ENCODE measurements around the gene GRM5.
"Not testable (repeated sequence)": the region's sequence is repeated elsewhere in the genome, so short reads cannot be mapped to it uniquely, and the experiment has no call there.

Gene GRM5

DNA sequence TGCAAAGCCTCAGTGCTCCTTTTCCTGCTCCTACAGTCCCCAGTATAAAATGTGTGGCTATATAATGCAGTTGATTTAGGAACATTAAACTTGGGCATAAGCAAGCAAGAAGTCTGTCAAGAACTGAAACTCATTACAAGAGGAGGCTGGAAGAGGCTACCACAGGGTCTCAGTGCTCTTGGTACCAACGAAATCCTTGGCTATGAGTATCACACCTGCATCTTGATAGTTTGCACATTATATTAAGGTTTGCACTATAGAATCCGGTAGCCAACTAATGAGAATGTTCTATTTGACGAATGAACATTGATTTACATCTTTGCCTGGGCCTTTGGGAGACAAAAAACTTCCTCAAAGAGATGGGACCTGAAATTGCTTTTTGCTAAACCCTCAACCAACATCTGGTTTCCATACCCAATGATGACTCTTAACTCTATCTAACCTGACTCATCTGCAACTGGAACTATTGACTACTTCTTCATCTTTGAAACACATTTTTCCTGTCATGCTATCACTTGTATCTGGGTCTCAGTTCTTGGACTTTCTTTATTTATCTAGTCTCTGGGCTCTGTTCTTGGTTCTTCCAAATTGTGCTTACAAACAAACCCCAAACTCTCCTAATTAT, 521.0 kb downstream of the GRM5 start:
- no peak for DNase-seq (ENCODE audit: extremely low read depth in 1 of 2, low read depth in 1 of 2)

DNA sequence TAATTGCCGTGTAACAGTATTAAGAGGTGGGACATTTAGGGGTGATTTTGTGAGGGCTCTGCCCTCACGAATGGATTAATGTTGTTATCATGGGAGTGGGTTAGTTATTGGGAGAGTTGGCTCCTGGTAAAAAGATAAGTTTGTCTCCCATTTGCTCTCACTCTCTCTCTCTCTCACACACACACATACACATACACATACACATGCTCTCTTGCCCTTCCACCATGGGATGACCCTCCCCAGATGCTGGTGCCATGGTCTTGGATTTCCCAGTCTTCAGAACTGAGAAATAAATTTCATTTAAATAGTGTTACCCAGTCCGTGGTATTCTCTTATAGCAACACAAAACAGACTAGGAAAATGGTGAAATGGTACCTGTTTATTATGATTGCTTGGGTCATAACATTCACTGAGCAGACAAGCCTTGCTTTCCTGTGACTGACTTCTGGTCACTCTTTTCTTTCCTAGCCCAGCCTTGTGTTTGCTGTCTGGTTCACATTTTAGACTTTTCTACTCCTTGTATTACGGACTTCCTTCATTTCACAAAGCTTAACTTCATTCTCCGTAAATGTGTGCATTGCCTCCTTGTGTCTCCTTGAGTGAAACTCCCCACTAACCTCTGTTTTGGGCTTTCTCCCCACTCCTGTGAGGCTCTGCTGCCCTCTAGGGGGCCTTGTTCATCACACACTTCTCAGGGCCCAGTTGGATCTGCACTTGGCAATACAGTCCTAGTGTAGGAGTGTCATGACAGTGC, 521.7 kb downstream of the GRM5 start:
- peak; percentile 46 to 63 for DNase-seq (ENCODE audit: extremely low read depth in 1 of 2, low read depth in 1 of 2)

DNA sequence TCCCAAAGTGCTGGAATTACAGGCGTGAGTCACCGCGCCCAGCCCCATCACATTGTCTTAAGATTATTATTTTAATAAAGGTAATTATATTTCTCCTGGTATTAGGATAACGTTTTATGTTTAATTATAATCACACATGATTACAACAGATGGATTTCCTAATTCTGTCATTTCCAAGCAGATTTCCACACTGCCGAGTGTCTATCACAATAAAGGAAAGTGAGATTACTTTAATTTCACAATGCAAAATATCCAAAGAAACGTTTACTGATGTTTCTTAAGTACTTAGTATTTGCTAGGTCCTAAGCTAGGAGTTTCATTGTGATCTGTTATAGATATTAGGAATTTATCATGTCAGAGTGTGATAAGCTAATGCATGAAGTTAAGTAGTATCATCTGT, 524.8 kb downstream of the GRM5 start:
- no peak for DNase-seq (ENCODE audit: extremely low read depth in 1 of 2, low read depth in 1 of 2)

DNA sequence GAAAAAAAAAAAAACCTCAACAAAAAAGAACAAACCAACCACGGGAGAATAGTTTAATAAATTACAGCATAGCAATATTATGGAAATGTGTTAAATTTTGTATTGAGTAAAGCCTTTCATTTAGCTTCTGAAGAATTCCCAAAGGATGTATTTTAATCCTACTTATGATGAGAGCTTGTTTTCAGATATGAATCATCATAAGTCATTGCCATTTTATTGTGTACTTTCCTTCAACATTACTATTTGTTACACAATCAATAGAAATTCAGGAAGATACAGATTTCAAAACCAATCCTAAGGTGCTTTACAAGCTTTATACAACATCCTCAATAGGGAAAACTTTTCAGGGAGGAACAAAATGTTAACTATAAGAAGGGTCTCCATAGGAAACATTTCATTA, 527.7 kb downstream of the GRM5 start:
- no peak for DNase-seq (ENCODE audit: extremely low read depth in 1 of 2, low read depth in 1 of 2)

DNA sequence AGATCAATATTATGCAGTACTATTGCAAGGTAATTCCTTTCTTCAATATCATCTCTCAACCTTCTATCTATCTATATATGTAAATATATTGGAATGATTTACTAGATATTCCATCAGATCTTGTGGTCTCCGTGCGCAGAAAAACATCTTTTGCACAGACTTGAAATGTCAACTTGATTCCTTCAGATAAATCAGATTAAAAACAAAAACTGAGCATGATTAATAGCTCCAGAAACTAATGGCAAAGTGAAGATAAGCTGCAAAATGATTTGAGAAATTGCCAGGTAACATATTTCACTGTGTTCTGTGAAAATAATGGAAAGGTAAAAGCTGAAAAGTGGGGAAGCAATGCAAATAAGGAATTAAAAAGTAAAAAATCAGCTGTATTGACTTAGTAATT, 528.2 kb downstream of the GRM5 start:
- no peak for DNase-seq (ENCODE audit: extremely low read depth in 1 of 2, low read depth in 1 of 2)

DNA sequence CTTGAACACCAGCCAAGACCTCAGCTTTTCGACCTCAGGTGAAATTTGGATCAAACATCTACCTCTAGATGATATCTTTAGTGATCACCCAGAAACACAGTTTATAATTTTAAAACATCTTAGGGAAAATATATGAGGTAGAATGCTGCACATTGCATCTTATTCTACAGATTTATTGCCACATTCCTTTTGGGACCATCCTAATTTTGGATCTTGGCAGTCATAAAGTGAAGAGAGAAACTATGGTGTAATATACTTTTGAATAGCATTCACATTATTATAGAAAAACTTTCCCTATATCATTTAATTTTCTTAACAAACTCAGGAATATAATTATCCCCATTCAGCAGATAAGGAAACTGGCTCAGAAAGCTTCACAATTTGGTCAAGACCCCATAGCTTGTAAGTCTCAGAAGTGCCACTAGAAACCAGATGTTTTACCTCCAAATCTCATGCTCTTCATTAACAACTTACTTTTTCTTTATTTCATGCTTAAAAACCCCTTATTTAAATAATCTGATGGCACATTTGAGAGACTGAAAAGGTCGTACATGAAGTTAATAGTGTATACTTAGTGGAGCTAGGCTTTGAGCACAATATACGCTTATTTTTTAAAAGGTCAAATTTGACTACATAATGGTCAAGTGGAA, 529.0 kb downstream of the GRM5 start:
- DNase-seq (ENCODE audit: extremely low read depth in 1 of 2, low read depth in 1 of 2), result no peak

DNA sequence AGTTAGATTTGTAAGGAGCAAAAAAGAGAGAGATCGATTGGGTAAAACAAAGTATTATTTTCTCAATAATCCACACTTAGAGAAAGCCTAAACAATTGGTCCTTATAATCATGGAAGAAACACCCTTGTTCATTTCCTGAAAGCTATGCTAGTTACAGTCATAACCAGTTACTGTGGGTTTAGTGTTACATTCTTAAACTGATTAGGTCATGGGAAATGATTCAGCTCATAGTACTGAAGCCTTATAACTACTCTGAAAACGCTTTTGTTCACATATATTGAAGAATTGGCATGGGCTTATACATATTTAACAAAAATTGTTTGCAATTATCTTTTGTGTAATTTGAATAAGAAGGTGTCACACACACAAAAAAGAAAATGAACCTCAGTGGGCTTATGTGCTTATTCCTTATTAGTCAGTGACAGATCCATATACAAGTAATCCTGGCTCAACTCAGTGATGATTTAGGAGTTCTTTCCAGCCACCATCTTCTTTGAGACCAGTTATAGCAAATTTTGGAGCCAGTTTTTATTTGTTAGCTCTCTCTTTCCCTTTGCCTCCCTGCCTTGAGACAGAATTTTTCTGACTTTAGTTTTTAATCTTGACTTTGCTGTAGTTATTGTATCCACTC, 529.8 kb downstream of the GRM5 start:
- DNase-seq (ENCODE audit: extremely low read depth in 1 of 2, low read depth in 1 of 2), result no peak

DNA sequence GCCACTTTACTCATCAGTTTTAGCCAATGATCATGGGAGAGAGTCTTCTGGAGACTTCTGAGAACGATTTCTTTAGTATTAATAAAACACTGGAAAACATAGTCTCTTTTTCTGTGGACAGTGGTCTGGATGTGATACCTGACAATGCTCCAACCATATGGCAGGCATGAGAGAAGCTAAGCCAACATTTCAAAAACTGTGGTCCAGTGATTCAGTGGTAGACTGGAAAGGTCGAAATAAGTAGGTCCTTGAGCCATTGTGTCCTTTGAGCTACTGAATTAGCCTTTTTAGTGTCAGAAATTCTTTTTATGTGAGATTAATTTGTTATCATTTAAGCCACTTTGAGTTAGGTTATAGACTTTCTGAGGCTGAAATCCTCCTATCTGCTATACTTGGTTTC, 530.5 kb downstream of the GRM5 start:
- DNase-seq (ENCODE audit: extremely low read depth in 1 of 2, low read depth in 1 of 2), result no peak

DNA sequence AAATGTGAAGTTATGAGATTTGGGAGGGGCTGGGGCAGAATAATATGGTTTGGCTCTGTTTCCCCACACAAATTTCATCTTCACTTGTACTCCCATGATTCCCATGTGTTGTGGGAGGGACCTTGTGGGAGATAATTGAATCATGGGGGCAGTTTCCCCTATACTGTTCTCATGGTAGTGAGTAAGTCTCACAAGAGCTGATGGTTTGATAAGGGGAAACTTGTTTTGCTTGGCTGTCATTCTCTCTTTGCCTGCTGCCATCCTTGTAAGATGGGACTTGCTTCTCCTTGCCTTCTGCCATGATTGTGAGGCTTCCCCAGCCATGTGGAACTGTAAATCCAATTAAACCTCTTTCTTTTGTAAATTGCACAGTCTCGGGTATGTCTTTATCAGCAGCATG, 531.1 kb downstream of the GRM5 start:
- not testable (repeated sequence) for DNase-seq (ENCODE audit: extremely low read depth in 1 of 2, low read depth in 1 of 2)

DNA sequence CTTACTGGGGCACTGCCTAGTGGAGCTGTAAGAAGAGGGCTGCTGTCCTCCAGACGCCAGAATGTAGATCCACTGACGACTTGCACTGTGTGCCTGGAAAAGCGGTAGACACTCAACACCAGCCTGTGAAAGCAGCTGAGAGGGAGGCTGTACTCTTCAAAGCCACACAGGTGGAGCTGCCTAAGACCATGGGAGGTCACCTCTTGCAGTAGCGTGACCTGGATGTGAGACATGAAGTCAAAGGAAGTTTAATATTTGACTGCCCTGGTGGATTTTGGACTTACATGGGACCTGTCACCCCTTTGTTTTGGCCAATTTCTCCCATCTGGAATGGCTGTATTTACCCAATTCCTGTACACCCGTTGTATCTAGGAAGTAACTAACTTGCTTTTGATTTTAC, 531.6 kb downstream of the GRM5 start:
- DNase-seq (ENCODE audit: extremely low read depth in 1 of 2, low read depth in 1 of 2), result no peak

DNA sequence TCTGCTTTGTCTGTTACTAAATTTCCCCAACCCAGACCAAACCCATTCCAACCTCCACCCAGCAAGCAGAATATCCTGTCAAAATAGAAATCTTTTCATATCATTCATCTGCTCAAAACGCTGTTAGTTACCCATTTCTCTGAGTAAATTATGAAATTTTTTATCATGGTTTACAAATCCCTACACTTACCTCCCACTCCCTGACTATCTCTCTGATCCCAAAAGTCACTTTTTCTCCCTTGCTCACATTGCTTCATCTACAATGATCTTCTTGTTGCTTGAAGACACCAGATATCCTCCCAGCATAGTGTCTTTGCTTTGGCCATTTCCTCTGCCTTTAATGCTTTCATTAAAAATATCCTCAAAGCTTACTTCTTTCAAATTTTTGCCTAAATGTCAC, 532.8 kb downstream of the GRM5 start:
- DNase-seq (ENCODE audit: extremely low read depth in 1 of 2, low read depth in 1 of 2), result no peak

DNA sequence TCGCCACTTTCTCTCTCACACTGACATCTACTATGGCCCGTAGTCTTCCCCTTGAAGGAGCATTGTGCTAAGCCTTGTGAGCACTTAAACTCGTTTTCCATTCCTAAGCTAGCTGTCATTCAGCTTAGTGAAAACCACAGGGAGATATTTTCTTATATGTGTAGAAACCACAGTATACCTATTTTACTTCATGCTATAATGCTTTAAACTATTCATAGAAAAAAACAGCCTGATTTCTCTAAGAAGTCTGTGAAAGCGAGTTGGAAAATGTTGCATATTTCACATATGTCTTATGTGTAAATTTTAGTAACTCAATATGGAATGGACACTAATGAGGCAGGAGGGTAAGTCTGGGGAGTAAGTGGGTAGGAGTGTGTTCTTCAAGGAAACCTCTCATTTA, 534.0 kb downstream of the GRM5 start:
- no peak for DNase-seq (ENCODE audit: extremely low read depth in 1 of 2, low read depth in 1 of 2)

DNA sequence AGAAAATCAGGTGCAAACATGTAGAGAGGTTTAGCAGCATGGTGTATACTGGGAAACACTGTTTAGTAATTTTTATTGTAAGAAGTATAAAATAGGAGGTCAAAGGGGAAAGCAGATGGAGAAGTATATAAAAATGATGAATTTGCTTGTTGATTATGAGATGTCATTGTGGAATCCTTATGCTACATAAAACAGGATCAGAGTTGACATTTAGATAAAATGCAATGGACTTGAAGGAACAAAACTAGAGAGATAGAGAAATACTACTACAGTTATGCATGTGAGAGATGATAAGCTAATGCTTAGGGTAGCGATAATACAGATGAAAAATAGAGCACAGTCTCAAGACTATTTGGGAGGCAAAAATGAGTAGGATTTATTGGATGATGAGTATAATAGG, 536.4 kb downstream of the GRM5 start:
- DNase-seq (ENCODE audit: extremely low read depth in 1 of 2, low read depth in 1 of 2), result no peak

DNA sequence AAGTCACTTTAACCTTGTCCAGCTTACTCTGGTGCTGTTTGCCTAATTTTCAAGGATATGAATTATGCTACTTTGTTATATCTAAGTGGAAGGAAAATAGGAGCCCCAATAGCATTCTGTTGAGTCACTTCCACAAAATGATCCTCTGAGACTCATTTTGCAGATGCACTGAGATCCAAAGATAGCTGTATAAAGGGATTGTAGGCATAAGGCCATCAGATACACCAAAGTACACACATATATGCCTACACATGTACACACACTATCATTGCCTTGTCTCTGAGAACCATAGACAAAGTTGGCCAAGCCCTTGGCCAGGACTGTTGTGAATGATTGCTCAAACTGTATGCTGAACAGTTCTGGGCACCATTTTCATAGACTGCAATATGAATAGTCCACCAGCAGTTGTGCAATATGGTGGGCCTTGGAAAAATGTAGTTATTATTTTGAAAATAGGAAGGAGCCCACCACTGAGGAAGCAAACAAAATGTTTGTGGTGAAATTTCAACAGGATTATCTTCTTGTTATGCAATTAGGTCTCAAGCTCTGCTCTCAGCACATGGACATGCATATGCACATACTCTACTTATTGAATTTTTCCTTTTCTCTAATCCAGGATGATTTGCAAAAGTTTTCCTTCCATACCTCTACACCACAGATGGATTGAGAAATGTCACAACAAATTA, 542.3 kb downstream of the GRM5 start:
- no peak for DNase-seq (ENCODE audit: extremely low read depth in 1 of 2, low read depth in 1 of 2)

DNA sequence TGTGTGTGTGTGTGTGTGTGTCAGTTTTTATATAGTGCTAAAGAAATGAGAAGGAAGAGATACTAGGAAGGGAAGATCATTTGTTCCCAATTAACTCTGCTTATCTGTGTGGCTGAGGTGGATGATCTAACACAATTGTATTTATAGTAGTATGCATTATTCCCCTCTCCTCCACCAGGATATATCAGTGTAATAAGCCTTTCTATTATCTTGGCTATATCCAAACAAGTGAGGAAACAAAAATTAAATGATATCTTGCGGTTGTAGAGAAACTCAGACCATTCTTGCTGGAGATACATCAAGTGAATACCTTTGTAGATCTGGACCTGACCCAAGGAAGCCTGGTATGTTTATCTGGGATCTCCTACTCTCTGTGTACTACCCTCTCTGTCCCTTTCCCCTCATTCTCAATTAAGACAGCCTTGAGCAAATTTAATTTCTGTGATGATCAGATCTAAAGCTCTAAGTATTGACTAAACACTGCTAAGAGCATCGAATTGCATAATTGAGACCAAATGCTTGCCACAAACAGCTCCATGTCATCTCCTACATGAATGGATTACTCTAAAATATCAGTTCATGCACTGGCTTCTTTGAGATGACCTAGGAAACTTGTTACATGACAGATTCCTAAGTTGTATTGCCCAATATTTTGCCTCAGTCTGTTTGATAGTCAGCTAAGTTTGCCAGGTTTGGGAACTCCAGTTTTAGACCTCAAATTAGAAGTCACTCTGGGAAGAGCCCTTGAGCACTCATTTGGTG, 543.0 kb downstream of the GRM5 start:
- no peak for DNase-seq (ENCODE audit: extremely low read depth in 1 of 2, low read depth in 1 of 2)

DNA sequence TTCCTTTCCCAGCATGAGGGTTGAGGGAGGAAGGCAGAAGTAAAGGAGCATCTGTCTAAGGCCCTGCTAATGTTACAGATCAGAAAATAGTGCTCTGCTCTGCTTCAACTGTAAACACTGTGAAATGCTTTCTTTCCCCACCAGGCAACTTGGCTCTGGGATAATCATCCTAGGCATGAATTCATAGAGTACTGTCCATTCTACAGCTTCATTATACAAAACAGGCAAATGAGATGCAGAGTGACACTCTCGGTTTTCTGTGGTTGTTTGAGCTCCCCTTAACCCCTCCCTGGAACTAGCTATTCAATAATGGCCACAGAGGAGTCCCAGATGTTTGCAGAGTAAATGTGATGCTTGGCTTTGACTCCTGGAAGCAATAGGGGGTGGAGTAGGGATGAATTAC, 544.0 kb downstream of the GRM5 start:
- DNase-seq (ENCODE audit: extremely low read depth in 1 of 2, low read depth in 1 of 2), result no peak

DNA sequence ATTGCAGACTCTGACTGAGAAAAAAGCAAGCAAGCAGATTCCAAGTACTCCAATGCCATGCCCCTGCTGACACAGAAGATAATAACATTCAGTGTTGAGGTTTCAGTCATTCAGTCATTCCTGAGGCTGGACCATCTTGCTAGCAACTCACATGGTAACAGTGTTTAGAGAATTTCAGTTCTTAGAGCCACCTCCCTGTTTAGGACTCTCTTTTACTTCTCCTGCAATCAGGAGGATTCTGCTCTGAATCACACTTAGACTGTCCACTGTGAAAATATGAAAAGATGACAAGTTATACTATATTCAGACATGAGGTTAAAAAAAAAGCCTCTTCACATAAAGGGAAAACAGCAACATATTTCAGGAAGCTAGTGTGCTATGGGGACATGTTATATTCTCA, 544.4 kb downstream of the GRM5 start:
- DNase-seq (ENCODE audit: extremely low read depth in 1 of 2, low read depth in 1 of 2), result no peak

DNA sequence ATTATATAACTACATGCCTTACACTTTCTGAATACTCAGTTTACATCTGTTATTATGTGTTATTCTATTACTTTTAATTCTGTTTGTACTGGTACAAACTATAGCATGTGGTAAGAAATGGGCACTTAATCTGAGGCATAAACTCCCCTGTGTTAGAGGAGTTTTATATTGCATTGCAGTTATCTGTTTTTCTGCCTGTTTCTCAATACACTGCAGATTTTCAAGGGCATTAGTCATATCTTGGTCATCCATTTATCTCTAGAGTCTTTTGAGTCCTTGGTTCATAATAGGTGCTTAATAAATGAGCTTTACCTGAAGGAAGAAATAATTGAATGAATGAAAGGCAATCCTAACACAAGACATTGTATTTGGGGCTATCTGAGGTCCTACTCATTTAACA, 545.4 kb downstream of the GRM5 start:
- DNase-seq (ENCODE audit: extremely low read depth in 1 of 2, low read depth in 1 of 2), result no peak

DNA sequence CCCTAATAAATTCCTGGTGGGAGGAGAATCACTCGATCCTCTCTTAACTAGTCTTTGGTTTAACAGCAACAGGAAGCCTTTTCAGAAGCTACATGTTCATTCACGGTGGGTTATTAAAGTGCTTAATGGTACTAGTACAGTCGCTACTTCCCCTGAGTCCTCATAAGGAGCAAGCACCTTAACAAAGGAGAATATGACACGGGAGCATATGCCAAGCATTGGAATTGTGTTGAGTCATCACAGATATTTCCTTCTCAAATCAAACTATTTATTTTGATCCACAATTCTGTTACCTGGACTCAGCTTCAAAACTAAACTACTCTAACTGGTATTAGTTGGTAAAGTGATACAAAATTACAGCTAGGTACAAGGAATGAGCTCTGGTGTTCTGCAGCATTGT, 550.8 kb downstream of the GRM5 start:
- DNase-seq (ENCODE audit: extremely low read depth in 1 of 2, low read depth in 1 of 2), result no peak

DNA sequence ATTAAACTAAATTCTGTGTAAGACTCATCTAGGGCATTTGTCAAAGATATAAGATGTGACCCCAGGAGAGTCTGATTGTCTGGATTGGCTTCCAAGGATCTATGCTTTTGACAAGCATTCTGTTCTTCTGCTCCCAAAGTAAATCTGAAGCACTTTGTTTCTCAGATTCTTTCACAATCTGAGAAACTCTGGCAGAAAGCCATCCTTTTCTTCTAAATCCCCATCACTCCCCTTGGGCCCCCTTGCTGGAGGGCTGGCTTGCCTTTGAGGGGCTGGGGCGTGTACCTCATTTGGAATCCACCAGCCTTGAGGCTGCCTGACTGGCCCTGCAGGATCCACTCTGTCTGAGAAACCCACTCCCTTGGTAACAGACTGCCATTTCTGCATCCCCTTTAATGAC, 554.8 kb downstream of the GRM5 start:
- DNase-seq (ENCODE audit: extremely low read depth in 1 of 2, low read depth in 1 of 2), result no peak
